ENCODE data around the gene ZNF526.

Gene ZNF526

DNA sequence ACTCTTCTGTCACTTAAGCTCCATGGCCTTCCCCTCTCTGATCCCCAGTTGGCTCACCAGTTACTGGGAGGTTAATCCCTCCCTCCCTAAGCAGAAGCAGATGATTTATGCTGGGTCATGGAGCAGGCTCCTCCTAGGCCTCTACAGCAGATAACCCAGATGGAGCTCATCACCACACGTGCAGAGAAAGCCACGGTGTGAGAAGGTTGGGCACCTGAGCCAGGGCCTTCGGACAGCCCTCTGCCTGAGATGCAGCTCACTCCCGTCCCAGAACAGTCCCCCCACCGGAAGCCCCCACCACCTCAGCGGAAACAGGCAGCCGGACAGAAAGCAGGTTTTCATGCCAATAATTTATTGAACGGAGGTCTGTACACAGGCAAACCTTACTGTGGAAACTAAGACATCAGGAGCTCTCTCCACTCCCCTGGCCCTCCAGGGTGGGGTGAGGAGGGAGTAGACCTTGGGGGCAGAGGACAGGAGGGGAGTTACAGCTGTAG is 9.8 kb downstream of the ZNF526 start:
- DNase-seq (ENCODE audit: insufficient read length, low spot score) (no peak), FAIRE-seq (no peak)
- no peak for TF ChIP-seq PAX5 (IDR thresholded peaks at IDR 0.05; ENCODE audit: insufficient read depth, low read length, severe bottlenecking)
- no peak for TF ChIP-seq POLR2AphosphoS5 (IDR thresholded peaks at IDR 0.05; ENCODE audit: low read depth, low read length)
- TF ChIP-seq TAF1 (IDR thresholded peaks at IDR 0.05; ENCODE audit: low read depth, low read length), result no peak
- no peak for TF ChIP-seq SPI1 (IDR thresholded peaks at IDR 0.05; ENCODE audit: low read depth, low read length)
- no peak for TF ChIP-seq POU2F2 (IDR thresholded peaks at IDR 0.05; ENCODE audit: low read depth, low read length)
- TF ChIP-seq POLR2A (IDR thresholded peaks at IDR 0.05; ENCODE audit: low read depth, low read length), result no peak

DNA sequence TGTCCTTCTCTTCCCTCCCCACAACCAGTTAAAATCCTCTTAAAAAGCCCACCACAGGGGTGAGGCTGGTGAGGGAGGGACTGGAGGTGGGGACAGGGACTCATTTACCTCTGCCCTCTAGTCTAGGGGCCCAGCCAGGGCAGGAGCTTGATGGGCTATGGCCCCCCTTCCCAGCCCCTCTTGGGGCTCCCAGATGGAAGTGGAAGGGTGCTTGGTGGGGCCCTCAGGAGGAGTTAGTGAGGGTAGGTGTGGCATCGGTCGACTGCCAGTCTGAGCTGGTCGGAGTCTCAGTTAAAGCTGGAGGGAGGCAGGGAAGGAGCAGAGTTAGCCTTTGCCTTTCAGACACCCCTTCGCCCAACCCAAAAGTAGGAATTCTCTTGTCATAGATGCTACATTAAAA is 10.5 kb downstream of the ZNF526 start:
- DNase-seq (ENCODE audit: insufficient read length, low spot score) (no peak), FAIRE-seq (no peak)
- TF ChIP-seq TAF1 (IDR thresholded peaks at IDR 0.05; ENCODE audit: low read depth, low read length), result no peak
- no peak for TF ChIP-seq POLR2A (IDR thresholded peaks at IDR 0.05; ENCODE audit: low read depth, low read length)
- no peak for TF ChIP-seq SPI1 (IDR thresholded peaks at IDR 0.05; ENCODE audit: low read depth, low read length)
- no peak for TF ChIP-seq PAX5 (IDR thresholded peaks at IDR 0.05; ENCODE audit: insufficient read depth, low read length, severe bottlenecking)
- TF ChIP-seq POLR2AphosphoS5 (IDR thresholded peaks at IDR 0.05; ENCODE audit: low read depth, low read length), result no peak
- TF ChIP-seq POU2F2 (IDR thresholded peaks at IDR 0.05; ENCODE audit: low read depth, low read length), result no peak

DNA sequence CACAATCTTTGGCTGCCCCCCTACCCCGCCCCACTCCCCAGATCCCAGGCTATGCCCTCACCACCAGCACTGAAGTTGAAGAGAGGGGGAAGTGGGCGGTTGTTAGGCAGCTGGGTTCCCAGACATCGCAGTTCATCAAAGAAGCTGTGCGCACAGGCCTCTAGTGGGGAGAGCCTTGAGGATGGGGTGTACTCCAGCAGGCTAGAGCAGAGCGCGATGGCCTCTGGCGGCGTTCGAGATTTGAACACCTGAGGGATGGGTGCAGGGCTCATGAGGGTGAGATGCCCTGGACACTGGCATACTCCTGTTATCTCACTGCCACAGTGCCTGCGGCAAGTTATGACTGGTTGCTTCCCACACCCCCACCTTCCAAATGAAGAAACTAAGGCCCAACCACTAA is 12.3 kb downstream of the ZNF526 start:
- no peak for FAIRE-seq
- TF ChIP-seq POLR2A (IDR thresholded peaks at IDR 0.05; ENCODE audit: low read depth, low read length) (no peak), TAF1 (IDR thresholded peaks at IDR 0.05; ENCODE audit: low read depth, low read length) (no peak), POU2F2 (IDR thresholded peaks at IDR 0.05; ENCODE audit: low read depth, low read length) (no peak), POLR2AphosphoS5 (IDR thresholded peaks at IDR 0.05; ENCODE audit: low read depth, low read length) (no peak), SPI1 (IDR thresholded peaks at IDR 0.05; ENCODE audit: low read depth, low read length) (no peak)
- no peak for DNase-seq (ENCODE audit: insufficient read length, low spot score)

DNA sequence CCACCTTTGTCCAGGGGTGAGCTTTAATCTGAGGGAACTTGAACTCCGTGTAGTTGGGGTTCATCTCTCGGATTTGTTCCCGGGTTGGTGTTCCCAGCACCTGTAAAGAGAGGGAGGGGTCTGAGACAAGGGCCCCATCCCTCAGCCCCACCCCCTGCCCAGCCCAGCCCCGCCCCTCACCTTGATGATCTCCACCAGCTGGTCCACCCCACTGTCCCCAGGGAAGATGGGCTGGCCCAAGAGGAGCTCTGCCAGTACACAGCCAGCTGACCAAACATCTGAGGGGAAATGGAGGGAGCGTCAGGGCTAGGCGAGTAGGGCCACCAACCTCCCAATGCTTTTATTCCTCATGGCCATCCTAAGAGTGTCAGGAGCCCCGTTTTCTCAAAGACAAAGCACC is 13.0 kb downstream of the ZNF526 start:
- FAIRE-seq (no peak), DNase-seq (ENCODE audit: insufficient read length, low spot score) (no peak)
- no peak for TF ChIP-seq TAF1 (IDR thresholded peaks at IDR 0.05; ENCODE audit: low read depth, low read length)
- no peak for TF ChIP-seq POLR2AphosphoS5 (IDR thresholded peaks at IDR 0.05; ENCODE audit: low read depth, low read length)

DNA sequence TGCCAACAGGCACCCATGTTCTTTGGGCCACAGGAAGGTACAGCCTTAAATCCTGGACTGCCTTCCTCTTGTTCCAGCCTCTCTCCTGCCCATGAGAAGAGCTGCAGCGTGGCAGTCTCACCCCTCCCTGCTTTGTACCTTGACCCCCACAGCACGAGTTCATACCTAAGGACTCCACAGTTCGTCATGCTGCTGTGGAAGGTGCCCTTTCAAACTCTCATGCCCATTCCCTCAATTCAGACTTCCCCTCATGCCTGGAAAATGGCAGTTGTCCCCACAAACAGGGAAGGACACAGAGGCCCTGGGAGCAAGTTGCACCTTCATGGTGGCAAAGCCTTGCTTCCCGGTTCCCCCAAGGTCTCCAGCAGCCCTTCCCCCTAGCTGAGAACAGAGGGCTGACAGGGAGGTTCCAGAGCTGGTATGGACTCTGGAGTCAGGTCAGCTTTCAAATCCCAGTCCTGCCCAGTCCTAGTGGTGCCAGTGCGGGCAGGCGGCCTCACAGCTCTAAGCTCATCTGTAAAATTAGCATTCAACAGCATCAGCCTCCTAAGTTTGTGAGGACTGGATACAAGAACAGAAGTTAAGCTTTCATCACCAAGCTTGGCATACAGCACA is 13.7 kb downstream of the ZNF526 start:
- no peak for FAIRE-seq
- no peak for DNase-seq (ENCODE audit: insufficient read length, low spot score)
- TF ChIP-seq TAF1 (IDR thresholded peaks at IDR 0.05; ENCODE audit: low read depth, low read length) (no peak), POU2F2 (IDR thresholded peaks at IDR 0.05; ENCODE audit: low read depth, low read length) (no peak), SPI1 (IDR thresholded peaks at IDR 0.05; ENCODE audit: low read depth, low read length) (no peak), POLR2A (IDR thresholded peaks at IDR 0.05; ENCODE audit: low read depth, low read length) (no peak), POLR2AphosphoS5 (IDR thresholded peaks at IDR 0.05; ENCODE audit: low read depth, low read length) (no peak), PAX5 (IDR thresholded peaks at IDR 0.05; ENCODE audit: insufficient read depth, low read length, severe bottlenecking) (no peak)

DNA sequence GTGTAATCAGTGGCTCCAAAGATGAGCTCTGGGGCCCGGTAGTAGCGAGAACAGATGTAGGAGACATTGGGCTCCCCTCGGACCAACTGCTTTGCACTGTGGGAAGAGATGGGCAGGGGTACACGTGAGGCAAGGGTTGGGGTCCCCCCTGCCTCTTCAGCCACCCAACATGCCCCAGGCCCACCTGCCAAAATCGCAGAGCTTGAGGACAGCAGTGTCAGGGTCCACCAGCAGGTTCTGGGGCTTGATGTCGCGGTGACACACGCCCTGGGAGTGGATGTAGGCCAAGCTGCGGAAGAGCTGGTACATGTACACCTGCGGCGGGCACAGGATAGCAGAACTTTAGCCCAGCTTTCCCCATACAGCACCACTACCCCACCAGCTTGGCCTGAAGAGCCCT is 14.3 kb downstream of the ZNF526 start:
- TF ChIP-seq PAX5 (IDR thresholded peaks at IDR 0.05; ENCODE audit: insufficient read depth, low read length, severe bottlenecking), result no peak
- FAIRE-seq (no peak), DNase-seq (ENCODE audit: insufficient read length, low spot score) (no peak)

DNA sequence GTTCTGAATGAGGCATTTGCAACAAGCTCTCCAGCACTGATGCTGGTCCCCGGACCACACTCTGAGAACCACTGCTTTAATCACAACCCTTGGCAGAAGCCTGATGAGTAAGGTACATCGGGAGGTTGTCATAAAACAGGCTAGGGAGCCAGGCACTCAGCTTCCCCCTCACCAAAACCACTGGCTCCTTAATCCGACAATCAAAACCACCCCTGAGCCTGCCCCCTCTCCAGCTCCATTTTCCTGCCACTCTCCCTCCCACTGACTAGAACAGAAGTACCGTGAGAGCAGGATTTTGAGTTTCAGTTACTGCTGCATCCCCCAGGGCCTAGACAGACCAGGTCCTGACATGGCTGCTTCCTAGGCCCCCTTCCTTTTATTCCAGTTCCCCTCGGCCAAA is 15.1 kb downstream of the ZNF526 start:
- DNase-seq (ENCODE audit: insufficient read length, low spot score) (no peak), FAIRE-seq (no peak)
- TF ChIP-seq POLR2AphosphoS5 (IDR thresholded peaks at IDR 0.05; ENCODE audit: low read depth, low read length), result no peak

DNA sequence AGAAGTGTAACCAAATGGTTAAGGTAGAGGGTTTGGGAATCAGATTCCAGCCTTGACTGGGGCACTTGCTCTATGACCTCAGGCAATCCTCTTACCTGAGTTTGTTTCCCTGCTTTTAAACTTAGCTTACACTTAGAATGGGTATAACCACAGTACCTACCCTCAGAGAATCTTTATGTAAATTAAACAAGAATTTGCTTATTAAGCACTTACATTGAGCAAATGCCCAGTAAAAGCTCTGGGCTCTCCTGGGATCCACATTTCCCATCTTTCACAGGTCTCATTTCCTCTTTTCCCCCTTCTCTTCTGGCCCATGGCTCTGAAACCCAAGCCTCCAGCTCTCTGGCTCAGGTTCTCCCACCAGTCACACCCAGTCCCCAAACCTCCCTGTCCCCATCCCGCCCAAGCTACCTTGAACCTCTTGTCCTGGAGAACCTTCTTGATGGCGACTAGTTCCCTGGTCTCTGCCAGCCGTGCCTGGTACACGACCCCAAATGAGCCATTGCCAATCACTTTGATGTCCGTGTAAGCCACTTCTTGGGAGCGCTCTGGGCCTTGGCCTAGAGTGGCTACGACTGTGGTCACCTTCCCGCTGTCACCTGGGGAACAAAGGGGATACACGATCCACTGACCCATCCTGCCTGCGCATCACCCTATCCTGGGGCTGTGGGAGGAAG is 19.6 kb downstream of the ZNF526 start:
- TF ChIP-seq SPI1 (IDR thresholded peaks at IDR 0.05; ENCODE audit: low read depth, low read length), result no peak
- no peak for TF ChIP-seq TAF1 (IDR thresholded peaks at IDR 0.05; ENCODE audit: low read depth, low read length)
- TF ChIP-seq PAX5 (IDR thresholded peaks at IDR 0.05; ENCODE audit: insufficient read depth, low read length, severe bottlenecking), result no peak
- no peak for TF ChIP-seq POLR2AphosphoS5 (IDR thresholded peaks at IDR 0.05; ENCODE audit: low read depth, low read length)
- TF ChIP-seq POU2F2 (IDR thresholded peaks at IDR 0.05; ENCODE audit: low read depth, low read length), result no peak
- TF ChIP-seq POLR2A (IDR thresholded peaks at IDR 0.05; ENCODE audit: low read depth, low read length), result no peak
- FAIRE-seq, result no peak
- DNase-seq (ENCODE audit: insufficient read length, low spot score), result no peak

DNA sequence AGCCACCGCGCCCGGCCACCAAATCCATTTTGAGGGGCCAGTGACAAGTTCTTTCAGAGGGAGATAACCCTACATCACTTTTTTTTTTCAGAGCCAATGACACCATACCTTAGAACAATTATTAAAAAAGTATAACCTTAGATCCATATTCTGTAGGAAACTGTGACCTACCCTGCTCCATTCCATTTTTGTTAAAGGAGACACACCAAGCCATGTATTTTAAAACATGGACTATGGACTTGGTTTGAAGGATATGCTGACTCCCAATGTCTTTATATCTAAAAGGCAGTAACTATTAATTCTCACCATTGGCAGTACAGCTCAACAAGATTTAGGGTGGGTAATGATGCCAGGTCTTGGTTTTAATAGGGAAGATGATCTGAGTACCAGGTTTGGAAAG is 21.2 kb downstream of the ZNF526 start:
- no peak for DNase-seq (ENCODE audit: insufficient read length, low spot score)
- TF ChIP-seq PAX5 (IDR thresholded peaks at IDR 0.05; ENCODE audit: insufficient read depth, low read length, severe bottlenecking) (no peak), SPI1 (IDR thresholded peaks at IDR 0.05; ENCODE audit: low read depth, low read length) (no peak), POLR2AphosphoS5 (IDR thresholded peaks at IDR 0.05; ENCODE audit: low read depth, low read length) (no peak), POU2F2 (IDR thresholded peaks at IDR 0.05; ENCODE audit: low read depth, low read length) (no peak), POLR2A (IDR thresholded peaks at IDR 0.05; ENCODE audit: low read depth, low read length) (no peak), TAF1 (IDR thresholded peaks at IDR 0.05; ENCODE audit: low read depth, low read length) (no peak)
- no peak for FAIRE-seq

DNA sequence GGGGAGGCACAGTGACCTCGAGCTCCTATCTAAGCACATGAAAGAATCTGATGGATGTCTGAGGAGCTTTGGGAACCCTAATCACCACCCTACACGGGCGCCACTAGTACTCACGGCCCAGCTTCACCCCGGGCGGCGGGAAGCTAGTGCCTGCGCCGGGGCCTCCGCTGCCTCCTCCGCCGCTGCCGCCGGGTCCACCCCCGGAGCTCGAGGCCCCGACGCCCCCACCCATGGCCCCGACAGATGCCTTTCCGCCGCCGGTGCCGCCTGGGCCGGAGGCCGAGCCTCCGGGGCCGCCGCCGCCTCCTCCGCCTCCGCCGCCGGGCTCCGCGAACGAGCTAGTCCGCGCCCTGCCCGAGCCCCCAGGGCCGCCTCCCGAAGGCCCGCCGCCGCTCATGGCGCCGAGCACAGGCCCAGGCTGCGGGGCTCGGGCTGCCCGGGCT is 22.0 kb downstream of the ZNF526 start:
- DNase-seq (ENCODE audit: insufficient read length, low spot score), result no peak
- TF ChIP-seq POU2F2 (IDR thresholded peaks at IDR 0.05; ENCODE audit: low read depth, low read length) (no peak), TAF1 (IDR thresholded peaks at IDR 0.05; ENCODE audit: low read depth, low read length) (no peak), POLR2AphosphoS5 (IDR thresholded peaks at IDR 0.05; ENCODE audit: low read depth, low read length) (no peak), POLR2A (IDR thresholded peaks at IDR 0.05; ENCODE audit: low read depth, low read length) (no peak), SPI1 (IDR thresholded peaks at IDR 0.05; ENCODE audit: low read depth, low read length) (no peak), PAX5 (IDR thresholded peaks at IDR 0.05; ENCODE audit: insufficient read depth, low read length, severe bottlenecking) (no peak)
- FAIRE-seq, result no peak
